ENCODE results near the gene SMIM5. TPM values are rescaled to one million over a fixed set of nuclear protein-coding genes. Genes with fewer than 3 reads are reported as not detected.

SMIM5 gene
- total RNA-seq, 2 experiments from 2014 or later = 0.06 TPM; not detected in 1

DNA sequence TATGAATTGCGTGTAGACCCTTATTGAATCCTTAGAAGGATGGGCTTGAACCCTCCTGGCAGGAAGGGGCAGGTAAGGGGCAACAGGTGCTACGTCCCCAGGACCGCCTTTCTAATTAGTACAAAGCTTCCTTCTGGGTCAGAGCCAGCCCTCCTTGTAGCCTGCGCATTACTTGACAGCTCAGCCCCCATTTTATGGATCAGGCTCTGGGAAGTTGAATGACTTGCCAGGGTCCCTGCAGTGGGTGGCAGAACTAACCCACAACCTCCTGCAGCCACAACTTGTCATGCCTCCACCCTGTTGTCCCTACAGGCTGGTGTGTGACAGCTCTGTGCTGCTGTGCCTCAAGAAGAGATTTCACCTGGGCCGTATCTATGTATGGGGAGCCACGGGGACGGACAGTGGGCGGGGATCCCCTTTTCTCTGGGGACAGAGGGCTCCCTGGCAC is 42.9 kb upstream of the SMIM5 start:
- Histone ChIP-seq H3K36me3 (ENCODE audit: insufficient read depth, low read length) (no peaks in the 10 kb centered on the region), H3K9me2 (ENCODE audit: insufficient read depth, low read length) (no peaks in the 10 kb centered on the region), H3K4me2 (ENCODE audit: low read length) (no peak overlapping the region), H3K4me3 (ENCODE audit: low read depth, low read length, poor library complexity, severe bottlenecking) (no peak overlapping the region), H3K27ac (ENCODE audit: low read depth, low read length, poor library complexity, severe bottlenecking) (no peak overlapping the region), H4K20me1 (ENCODE audit: insufficient read depth, low read length) (no peaks in the 10 kb centered on the region), H3K4me1 (ENCODE audit: insufficient read depth, low read length, poor library complexity, severe bottlenecking) (peaks cover 21% of the 10 kb centered on the region), H3K79me2 (ENCODE audit: insufficient read depth, low read depth, low read length) (no peaks in the 10 kb centered on the region), H2AFZ (ENCODE audit: low read length) (no peak overlapping the region), H3K9me3 (ENCODE audit: low read length) (no peaks in the 10 kb centered on the region)
- TF ChIP-seq, protein P1, sequence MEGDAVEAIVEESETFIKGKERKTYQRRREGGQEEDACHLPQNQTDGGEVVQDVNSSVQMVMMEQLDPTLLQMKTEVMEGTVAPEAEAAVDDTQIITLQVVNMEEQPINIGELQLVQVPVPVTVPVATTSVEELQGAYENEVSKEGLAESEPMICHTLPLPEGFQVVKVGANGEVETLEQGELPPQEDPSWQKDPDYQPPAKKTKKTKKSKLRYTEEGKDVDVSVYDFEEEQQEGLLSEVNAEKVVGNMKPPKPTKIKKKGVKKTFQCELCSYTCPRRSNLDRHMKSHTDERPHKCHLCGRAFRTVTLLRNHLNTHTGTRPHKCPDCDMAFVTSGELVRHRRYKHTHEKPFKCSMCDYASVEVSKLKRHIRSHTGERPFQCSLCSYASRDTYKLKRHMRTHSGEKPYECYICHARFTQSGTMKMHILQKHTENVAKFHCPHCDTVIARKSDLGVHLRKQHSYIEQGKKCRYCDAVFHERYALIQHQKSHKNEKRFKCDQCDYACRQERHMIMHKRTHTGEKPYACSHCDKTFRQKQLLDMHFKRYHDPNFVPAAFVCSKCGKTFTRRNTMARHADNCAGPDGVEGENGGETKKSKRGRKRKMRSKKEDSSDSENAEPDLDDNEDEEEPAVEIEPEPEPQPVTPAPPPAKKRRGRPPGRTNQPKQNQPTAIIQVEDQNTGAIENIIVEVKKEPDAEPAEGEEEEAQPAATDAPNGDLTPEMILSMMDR (conservative IDR thresholded peaks at IDR 0.05; ENCODE audit: low read length) = no peak
- TF ChIP-seq EZH2phosphoT487 (IDR thresholded peaks at IDR 0.05; ENCODE audit: borderline replicate concordance, low read depth, low read length) = no peak
- ChIA-PET CTCF (ENCODE audit: unreplicated experiment) (interaction anchor here (0.6 kb wide), 1 partner anchor 11 kb away, joined by 3 read pairs; no protein-coding TSS in a partner anchor), POLR2A (interaction anchor here (1.3 kb wide), 1 partner anchor 19 kb away, joined by 5 read pairs; no protein-coding TSS in a partner anchor)
- DNase-seq (ENCODE audit: low spot score) = no peak
- no TSS peak for BruUV-seq (replicated peaks)
- intact Hi-C loops (cut with micrococcal nuclease; ENCODE audit: unreplicated experiment) = no loop called here

DNA sequence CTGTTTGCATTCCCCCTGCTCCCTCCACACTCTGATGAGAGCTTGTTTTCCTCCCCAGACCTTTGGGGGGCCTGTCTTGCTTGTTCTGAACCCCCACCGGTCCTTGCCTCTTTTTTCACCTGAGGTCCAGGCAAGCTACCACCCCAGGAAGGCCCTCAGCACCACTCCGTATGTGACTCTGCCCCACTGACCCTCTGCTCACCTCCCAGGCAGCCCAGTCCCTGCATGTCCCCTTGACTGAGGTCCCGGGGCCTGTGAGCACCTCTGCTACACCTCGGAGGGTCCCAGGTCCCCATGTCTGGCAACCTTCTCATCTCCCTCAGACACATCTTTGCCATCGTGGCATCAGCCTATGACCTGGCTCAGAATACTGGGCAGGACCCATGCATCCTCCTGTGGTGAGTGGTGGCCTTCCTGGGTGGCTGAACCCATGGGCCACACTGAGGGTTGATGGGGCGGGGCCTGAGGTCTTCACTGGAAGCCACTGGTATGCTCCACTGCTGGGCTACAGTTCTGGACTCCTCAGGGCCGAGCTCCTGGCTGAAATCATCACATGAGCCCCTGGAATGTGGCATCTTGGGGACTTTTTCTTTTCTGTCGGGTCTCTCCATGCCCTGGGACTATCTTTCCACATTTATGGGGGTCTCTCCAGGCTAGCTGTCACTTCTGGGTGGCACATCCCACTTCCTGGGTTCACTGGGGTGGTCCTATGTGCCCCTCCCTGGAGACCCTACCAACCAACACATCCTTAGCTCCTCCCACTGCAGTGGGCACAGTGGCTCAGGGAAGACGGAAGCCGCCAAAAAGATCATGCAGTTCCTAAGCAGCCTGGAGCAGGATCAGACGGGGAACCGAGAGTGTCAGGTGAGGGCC is 42.1 kb upstream of the SMIM5 start:
- Histone ChIP-seq H3K9me3 (ENCODE audit: low read length) (no peaks in the 10 kb centered on the region), H3K36me3 (ENCODE audit: insufficient read depth, low read length) (no peaks in the 10 kb centered on the region), H3K79me2 (ENCODE audit: insufficient read depth, low read depth, low read length) (no peaks in the 10 kb centered on the region), H3K9me2 (ENCODE audit: insufficient read depth, low read length) (no peaks in the 10 kb centered on the region), H3K4me3 (ENCODE audit: low read depth, low read length, poor library complexity, severe bottlenecking) (no peak overlapping the region), H3K4me1 (ENCODE audit: insufficient read depth, low read length, poor library complexity, severe bottlenecking) (peaks cover 21% of the 10 kb centered on the region), H3K4me2 (ENCODE audit: low read length) (no peak overlapping the region), H2AFZ (ENCODE audit: low read length) (no peak overlapping the region), H4K20me1 (ENCODE audit: insufficient read depth, low read length) (no peaks in the 10 kb centered on the region), H3K27ac (ENCODE audit: low read depth, low read length, poor library complexity, severe bottlenecking) (no peak overlapping the region)
- BruUV-seq (replicated peaks) = no TSS peak
- TF ChIP-seq EZH2phosphoT487 (IDR thresholded peaks at IDR 0.05; ENCODE audit: borderline replicate concordance, low read depth, low read length) = no peak
- TF ChIP-seq, protein P1 (conservative IDR thresholded peaks at IDR 0.05; ENCODE audit: low read length) = no peak
- POLR2A ChIA-PET = interaction anchor here (1.3 kb wide), 1 partner anchor 20 kb away, joined by 5 read pairs; no protein-coding TSS in a partner anchor
- CTCF ChIA-PET (ENCODE audit: unreplicated experiment) = interaction anchor here (0.6 kb wide), 1 partner anchor 97 kb away, joined by 3 read pairs; no protein-coding TSS in a partner anchor
- no peak for DNase-seq (ENCODE audit: low spot score)
- intact Hi-C loops (cut with micrococcal nuclease; ENCODE audit: unreplicated experiment) = no loop called here

Data from OCI-LY7 (cell line).